Neutrophil (primary cell): ENCODE measurements around the gene GTF2H1.
A peak's percentile ranks its signal among the peaks of the same experiment; 100 is the strongest.

Source experiments
- H3K27ac ChIP-seq: fragments of 200-600 bp; sonication (generic); 2 replicates; pipeline ENCODE4 v1.5.1; 2016; ENCODE audit warnings: mild to moderate bottlenecking, moderate library complexity
- H3K27me3 ChIP-seq: fragments of 200-600 bp; sonication (generic); 2 replicates; pipeline ENCODE4 v1.6.0; 2016; ENCODE audit warnings: mild to moderate bottlenecking
- H3K36me3 ChIP-seq: fragments of 200-600 bp; sonication (generic); 2 replicates; pipeline ENCODE4 v1.5.1; 2017
- H3K4me1 ChIP-seq, 2 experiments: fragments of 200-600 bp in 1 of 2; sonication (generic) in 1 of 2; 1 replicate in 1 of 2; 2 replicates in 1 of 2; pipeline versions ENCODE4 v1.5.1 to v1.6.1; 2013 to 2016; ENCODE audit warnings: low read depth in 1 of 2, low read length in 1 of 2, mild to moderate bottlenecking in 1 of 2, moderate library complexity in 1 of 2; ENCODE audit not compliant: control insufficient read depth in 1 of 2, insufficient read depth in 1 of 2
- H3K4me3 ChIP-seq, 2 experiments: fragments of 200-600 bp in 1 of 2; sonication (generic) in 1 of 2; 1 replicate in 1 of 2; 2 replicates in 1 of 2; pipeline ENCODE4 v1.5.1; 2013 to 2016; ENCODE audit warnings: low read depth in 1 of 2, low read length in 1 of 2, mild to moderate bottlenecking in 1 of 2, moderate library complexity in 1 of 2
- H3K9me3 ChIP-seq: fragments of 200-600 bp; sonication (generic); 2 replicates; pipeline ENCODE4 v1.5.1; 2016
- CTCF ChIP-seq: fragments of 200-600 bp; sonication (generic); IDR thresholded peaks from 2 replicates; pipeline ENCODE4 v1.5.1; 2016; ENCODE audit warnings: antibody characterized with exemption

GTF2H1 gene

DNA sequence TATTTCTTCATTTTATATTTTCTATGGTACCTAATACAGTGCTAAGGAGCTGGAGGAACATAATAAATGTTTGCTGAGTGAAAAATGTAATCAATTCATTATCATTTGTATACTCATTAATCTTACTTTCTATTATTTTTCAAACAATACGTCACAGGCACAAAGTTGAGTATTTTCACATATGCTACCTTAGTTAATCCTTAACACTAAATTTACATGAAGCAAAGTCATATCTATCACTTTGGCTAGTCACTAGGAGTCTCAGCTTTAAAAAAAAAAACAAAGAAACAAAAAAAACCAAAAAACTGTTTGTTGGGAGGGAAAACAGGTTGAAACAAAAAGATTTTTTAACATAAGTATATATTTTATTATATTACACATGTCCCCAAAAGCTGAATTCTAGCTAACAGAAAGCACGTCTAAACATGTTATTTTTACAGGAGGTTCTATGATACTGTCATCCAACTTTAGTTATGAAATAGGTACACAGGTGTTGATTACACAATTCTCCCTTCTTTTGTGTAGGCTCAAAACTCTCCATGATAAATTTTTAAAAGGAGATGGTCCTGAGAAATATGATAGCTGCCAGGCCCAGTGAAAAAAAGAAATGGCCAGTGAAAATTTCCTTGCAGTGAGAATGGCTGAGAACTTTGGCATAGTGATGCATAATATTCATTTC is 14.8 kb upstream of the GTF2H1 start:
- no peak for TF ChIP-seq CTCF
- H3K27ac ChIP-seq, result no peak overlapping the region
- peaks cover 0 to 9% of the 10 kb centered on the region in 2 experiments for H3K4me1 ChIP-seq
- H3K9me3 ChIP-seq, result no peaks in the 10 kb centered on the region
- peaks cover 62% of the 10 kb centered on the region for H3K36me3 ChIP-seq
- H3K4me3 ChIP-seq, result no peak overlapping the region
- H3K27me3 ChIP-seq, result no peaks in the 10 kb centered on the region

- Histone ChIP-seq H3K36me3 (peaks cover 57% of the 10 kb centered on the region), H3K4me1 (peaks cover 0 to 9% of the 10 kb centered on the region in 2 experiments), H3K4me3 (no peak overlapping the region), H3K27ac (no peak overlapping the region), H3K27me3 (no peaks in the 10 kb centered on the region), H3K9me3 (no peaks in the 10 kb centered on the region)
- TF ChIP-seq CTCF, result no peak
Observed at GRCh38 chr11:18308242-18308641, 14.1 kb upstream of the GTF2H1 start.

GRCh38 chr11:18309691-18310090 is 12.7 kb upstream of the GTF2H1 start:
- Histone ChIP-seq H3K9me3 (no peaks in the 10 kb centered on the region), H3K27ac (no peak overlapping the region), H3K4me3 (no peak overlapping the region), H3K4me1 (peaks cover 0 to 11% of the 10 kb centered on the region in 2 experiments), H3K36me3 (peaks cover 45% of the 10 kb centered on the region), H3K27me3 (no peaks in the 10 kb centered on the region)
- no peak for TF ChIP-seq CTCF

DNA sequence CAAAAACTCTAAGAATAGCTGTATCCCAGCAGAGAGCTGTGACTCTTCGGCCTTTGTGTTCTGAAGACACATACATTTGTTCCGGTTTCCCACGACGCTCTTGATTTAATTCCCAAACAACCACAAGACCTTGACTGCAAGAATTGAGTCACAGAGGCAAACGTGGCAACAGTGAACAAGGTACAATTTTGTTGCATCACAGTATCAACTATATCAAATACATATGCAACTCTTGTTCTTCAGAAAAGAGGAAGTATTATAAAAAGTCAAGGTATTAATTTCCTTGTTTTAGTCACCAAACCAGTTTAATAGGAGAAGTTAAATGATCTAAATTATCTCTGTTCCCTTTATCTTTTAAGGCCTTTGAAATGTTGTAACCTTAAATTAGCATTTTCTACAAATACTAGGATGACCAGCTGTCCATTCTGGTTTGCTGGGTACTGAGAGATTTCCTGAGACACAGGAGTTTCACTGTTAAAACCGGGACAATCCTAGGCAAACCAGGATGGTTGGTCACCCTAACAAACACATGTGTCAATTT is 11.5 kb upstream of the GTF2H1 start:
- no peak overlapping the region for H3K4me3 ChIP-seq
- H3K27me3 ChIP-seq, result no peaks in the 10 kb centered on the region
- H3K9me3 ChIP-seq, result no peaks in the 10 kb centered on the region
- no peak for TF ChIP-seq CTCF
- peaks cover 33% of the 10 kb centered on the region for H3K36me3 ChIP-seq
- peak overlapping the region; percentile 61 for H3K27ac ChIP-seq
- H3K4me1 ChIP-seq, result peaks cover 0 to 16% of the 10 kb centered on the region in 2 experiments

DNA sequence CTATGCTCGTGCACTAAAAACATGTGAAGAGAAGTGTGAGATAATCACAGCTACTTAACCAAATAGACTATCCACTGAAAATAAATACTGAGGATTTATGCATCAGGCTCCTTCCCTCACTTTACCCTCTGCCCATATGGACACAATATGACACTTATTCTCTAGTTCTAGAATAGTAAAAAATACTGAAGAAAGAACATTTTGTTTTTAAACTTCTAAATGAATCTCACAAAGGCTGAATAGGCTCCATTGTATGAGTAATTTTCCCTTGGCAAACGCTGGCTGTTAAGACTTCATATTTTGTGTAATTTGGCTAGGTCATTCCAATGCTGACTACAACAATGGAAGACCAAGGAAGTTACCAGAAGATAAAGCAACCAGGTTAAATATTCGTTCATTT is 10.4 kb upstream of the GTF2H1 start:
- H3K4me3 ChIP-seq, result no peak overlapping the region
- no peaks in the 10 kb centered on the region for H3K27me3 ChIP-seq
- TF ChIP-seq CTCF, result no peak
- H3K27ac ChIP-seq, result no peak overlapping the region
- H3K36me3 ChIP-seq, result peaks cover 24% of the 10 kb centered on the region
- no peaks in the 10 kb centered on the region for H3K9me3 ChIP-seq
- peaks cover 0 to 16% of the 10 kb centered on the region in 2 experiments for H3K4me1 ChIP-seq
